GDM1 (cell line): ENCODE measurements around the gene SUGCT.
"Not testable (repeated sequence)": the region's sequence is repeated elsewhere in the genome, so short reads cannot be mapped to it uniquely, and the experiment has no call there.

ENCODE experiments used
- DNase-seq: peaks from one replicate; lab custom pipeline; 2025; lab: John Stamatoyannopoulos, UW

The SUGCT gene

GRCh38 chr7:40139891-40140290 lies 5.1 kb downstream of the SUGCT start:
- not testable (repeated sequence) for DNase-seq

- not testable (repeated sequence) for DNase-seq
Observed at GRCh38 chr7:40141916-40142315, 7.1 kb downstream of the SUGCT start.

GRCh38 chr7:40145596-40146130 lies 10.9 kb downstream of the SUGCT start:
- not testable (repeated sequence) for DNase-seq

DNA sequence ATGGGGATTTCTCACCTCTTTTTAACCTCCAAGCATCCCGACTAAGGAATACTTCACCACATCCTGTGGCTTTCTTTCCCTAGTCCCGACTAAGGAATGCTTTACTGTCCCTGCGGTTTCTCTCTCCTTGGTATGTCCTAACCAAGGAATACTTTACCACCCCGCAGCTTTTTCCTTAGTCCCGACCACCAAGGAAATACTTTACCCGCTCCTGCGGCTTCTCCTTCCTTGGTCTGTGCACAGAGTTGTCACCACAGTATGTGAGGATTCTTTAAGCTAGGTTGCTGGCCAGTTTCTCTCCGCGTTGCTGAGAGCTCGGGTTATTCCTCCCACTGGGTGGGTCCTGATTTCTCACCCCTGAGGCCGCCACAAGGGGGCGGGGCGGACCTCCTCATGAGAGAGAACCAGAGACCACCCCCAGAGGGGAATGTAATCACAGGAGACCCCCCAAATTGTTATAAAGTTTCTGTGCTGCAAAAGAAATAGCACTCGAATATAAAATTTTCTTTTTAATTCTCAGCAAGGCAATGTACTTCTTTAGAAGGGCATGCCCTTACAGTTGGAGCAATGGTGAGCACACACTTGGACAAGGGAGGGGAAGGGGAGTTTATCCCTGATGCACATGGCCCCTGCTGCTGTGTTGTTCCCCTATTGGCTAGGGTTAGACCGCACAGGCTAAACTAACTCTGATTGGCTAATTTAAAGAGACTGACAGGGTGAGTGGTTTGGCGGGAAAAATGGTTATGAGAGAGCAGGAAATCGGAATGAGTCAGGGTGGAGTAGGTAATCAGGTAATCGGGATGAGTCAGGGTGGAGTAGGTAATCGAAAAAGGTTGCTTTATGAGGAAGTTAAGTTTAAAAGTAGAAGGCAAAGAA lies 12.8 kb downstream of the SUGCT start:
- no peak for DNase-seq

DNA sequence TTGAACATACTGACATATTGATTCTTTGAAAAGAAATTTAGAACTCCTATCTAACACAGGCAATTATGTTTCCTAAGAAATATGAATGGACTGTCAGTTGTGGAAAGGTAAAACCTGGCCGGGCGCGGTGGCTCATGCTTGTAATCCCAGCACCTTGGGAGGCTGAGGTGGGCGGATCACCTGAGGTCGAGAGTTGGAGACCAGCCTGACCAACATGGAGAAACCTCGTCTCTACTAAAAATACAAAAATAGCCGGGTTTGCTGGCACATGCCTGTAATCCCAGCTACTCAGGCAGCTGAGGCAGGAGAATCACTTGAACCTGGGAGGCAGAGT lies 13.4 kb downstream of the SUGCT start:
- not testable (repeated sequence) for DNase-seq

GRCh38 chr7:40148671-40149070 lies 13.9 kb downstream of the SUGCT start:
- no peak for DNase-seq

GRCh38 chr7:40151504-40151903 lies 16.7 kb downstream of the SUGCT start:
- DNase-seq = no peak

GRCh38 chr7:40156988-40157387 lies 22.2 kb downstream of the SUGCT start:
- DNase-seq = no peak

- no peak for DNase-seq
Observed at GRCh38 chr7:40162516-40162915, 27.7 kb downstream of the SUGCT start.

DNA sequence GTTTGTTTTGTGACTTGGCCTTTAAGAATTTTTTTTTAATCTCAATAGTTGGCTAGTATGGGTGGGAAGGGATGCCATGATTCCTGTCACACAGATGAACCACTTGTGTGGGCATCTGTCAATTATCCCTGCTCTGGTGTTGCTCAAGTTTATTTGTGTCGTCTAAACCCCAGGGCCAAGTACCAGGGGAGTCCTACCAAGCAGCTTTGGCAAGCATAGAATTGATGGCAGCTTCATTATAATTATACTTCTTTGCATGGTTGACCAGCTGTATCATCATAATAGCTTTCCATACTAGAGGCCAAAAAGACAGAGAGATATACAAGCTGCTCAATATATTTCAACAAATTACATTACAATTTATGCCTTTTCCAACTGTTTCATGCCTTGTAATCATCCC lies 30.4 kb downstream of the SUGCT start:
- DNase-seq = no peak

GRCh38 chr7:40167291-40167690 lies 32.5 kb downstream of the SUGCT start:
- DNase-seq = no peak

- DNase-seq = not testable (repeated sequence)
Observed at GRCh38 chr7:40168266-40168665, 33.5 kb downstream of the SUGCT start.

DNA sequence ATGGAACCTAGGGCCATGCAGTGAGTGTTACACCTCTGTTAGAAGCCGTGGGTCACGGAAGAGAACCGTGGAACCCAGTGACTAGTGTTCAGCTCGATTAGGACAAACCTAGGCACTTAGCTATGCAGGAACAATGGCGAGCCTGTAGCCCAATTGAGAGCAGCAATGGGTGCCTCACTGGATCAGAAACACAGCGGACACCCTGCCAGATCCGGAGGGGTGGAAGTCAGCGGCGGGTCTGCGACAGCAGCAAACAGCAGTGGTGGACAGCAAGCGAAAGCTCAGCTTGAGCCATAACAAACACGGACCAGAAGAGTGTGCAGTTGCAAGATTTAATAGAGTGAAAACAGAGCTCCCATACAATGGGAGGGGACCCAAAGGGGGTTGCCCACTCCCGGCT lies 38.3 kb downstream of the SUGCT start:
- not testable (repeated sequence) for DNase-seq

DNA sequence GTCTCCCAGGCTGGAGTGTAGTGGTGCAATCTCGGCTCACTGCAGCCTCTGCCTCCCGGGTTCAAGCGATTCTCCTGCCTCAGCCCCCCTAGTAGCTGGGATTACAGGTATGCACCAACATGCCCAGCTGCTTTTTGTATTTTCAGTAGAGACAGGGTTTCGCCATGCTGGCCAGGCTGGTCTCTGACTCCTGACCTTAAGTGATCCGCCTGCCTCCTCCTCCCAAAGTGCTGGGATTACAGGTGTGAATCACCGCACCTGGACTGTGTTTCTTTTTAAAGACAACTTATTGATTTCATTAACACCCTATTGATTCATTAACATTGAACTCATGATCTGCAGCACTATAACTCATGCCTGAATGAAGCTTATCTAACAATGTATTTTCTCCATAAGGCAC lies 40.5 kb downstream of the SUGCT start:
- not testable (repeated sequence) for DNase-seq

DNA sequence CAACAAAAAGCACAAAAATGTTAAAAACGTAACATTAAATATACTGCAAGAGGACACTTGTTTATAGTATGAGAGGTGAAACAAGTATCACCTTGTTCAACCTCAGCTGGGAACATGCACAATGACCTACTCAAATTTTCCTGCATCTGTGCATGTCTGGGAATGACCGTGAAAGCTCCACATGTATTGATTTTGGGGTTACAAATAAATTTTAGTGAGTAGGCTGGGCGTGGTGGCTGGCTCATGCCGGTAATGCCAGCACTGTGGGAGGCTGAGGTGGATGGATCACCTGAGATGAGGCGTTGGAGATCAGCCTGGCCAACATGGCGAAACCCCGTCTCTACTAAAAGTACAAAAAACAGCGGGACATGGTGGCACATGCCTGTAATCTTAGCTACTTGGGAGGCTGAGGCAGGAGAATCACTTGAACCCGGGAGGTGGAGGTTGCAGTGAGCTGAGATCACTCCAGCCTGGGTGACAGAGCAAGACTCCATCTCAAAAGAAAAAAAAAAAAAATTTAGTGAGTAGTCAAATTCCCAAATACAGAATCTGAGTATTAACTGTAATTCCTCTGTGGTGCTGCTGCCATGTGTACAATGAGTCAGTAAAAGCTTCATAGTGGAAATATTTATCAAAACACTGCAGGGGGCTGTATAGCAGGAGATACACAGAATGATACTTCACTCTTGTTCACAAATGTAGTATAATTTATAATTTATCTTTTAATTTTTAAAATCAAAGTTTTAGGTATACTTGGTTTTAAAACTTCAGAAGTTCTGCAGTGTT lies 41.1 kb downstream of the SUGCT start:
- no peak for DNase-seq

- DNase-seq = no peak
Observed at GRCh38 chr7:40177071-40177470, 42.3 kb downstream of the SUGCT start.

GRCh38 chr7:40182452-40182851 lies 47.6 kb downstream of the SUGCT start:
- no peak for DNase-seq

GRCh38 chr7:40186586-40186985 lies 51.8 kb downstream of the SUGCT start:
- DNase-seq = no peak

DNA sequence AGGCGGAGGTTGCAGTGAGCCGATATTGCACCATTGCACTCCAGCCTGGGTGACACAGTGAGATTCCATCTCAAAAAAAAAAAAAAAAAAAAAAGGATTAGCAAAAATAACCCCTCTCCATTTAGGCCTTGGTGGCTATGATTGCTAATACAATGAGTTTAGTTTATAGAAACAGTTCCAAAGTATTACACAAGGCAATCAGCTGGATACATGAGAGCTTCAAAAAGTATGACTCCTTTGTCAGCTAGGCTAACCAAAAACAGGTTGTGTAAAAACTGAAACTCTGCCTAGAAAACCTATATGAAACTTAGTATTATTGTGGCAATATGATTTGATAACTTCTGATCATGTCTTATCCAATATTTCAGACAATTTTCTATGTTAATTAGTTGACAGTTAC lies 57.2 kb downstream of the SUGCT start:
- no peak for DNase-seq

- DNase-seq = no peak
Observed at GRCh38 chr7:40194745-40195144, 59.9 kb downstream of the SUGCT start.

DNA sequence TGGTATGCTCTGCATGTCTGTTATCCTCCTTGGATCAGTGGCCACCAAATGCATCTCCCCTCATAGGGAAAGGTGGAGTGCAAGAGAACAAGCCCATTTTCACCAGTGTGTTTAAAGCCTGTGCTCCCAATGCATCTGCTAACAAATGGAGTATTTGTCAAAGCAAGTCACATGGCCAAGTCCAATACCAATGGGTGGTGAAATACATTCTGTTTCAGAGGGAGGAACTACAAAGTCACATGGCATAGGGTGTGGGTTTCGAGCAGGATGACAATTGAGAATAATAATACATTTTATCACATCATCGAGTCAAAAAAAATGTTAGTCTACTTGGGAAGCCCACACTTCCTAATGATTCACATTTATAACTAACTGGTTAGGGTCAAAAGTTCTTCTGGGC lies 62.7 kb downstream of the SUGCT start:
- DNase-seq = no peak

DNA sequence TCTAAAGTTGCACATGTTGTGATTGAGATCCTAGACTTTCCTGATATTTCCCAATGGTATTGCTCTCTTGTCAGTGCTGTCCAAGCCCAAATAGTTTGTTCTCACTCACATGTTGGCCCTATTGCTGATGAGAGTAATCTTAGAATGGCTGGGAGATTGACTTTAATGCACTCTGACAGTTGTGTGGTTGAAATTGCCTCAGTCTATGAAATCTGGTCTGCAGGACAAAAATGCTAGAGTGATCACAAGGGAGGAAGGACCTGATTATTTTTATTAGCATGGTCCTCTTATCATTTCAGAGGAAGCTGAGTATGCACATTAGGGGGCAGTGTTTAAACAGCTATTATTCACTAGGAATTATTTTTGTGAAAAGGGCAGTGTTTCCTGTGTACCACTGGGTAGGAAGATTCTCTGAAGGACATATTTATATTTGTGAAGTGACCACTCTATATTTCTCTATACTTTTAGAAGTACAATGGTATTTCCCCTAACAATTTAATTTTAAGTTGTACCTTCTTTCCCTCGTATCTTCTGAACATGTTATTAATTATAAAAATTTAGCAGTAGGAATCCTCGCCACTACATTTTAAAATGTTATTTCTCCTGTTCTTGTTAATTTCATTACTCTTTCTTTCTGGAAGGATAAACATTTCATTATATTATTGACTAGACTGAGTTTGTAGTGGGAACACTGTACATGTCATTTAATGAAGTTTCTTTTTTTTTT lies 64.4 kb downstream of the SUGCT start:
- DNase-seq = no peak
